GM19023 (cell line): ENCODE results near the gene LRRC3.
"Not testable (repeated sequence)": the region's sequence is repeated elsewhere in the genome, so short reads cannot be mapped to it uniquely, and the experiment has no call there.

ENCODE experiments used
- ATAC-seq: cut with Tn5 transposase; IDR thresholded peaks from one replicate; pipeline ENCODE4 v1.9.1; 2021; ENCODE audit warnings: mild to moderate bottlenecking, moderate library complexity; ENCODE audit not compliant: unreplicated experiment

The LRRC3 gene

DNA sequence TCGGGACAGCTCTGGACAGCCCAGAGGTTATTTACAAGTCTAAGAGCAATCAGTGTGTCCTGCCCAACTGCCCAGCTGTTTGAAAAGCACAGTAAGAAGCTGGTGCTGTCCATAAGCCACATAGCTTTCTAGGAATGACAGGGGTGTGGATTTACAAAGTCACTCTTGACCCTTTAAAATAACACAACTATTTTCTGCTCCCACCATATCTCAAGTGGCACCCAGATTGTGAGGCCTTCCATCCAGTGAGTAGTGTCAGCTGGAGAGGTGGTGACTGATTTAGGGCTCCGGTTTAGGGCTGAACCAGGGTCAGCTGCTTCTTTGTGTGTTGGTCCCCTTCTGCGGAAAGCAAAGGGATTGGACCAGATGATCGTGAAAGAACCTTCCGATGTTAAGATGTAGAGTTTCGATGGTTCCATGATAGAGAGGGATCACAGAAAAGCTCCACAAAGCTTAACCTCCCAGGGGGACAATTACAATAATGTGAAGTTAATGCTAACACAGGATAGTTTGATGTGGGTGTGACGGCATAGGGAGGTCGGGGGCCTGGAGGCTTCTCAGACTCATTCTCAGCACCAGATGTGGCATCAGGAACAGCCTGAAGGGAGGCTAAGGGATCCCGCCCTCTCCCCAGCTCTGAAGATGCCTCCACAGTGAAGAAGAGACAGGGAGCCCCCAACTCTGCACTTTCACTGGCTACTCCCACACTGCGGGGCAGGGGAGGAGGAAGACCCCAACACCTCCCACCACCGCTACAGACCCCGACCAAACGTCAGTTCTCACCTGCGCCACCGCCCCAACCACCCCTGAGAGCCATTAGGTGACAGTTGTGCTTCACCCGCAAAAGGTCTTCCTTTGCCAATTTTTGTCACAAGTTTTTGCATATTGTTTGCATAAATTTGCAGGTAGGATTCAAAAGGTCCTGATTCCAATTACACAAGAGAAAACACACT is 40.6 kb downstream of the LRRC3 start:
- ATAC-seq, result no peak

DNA sequence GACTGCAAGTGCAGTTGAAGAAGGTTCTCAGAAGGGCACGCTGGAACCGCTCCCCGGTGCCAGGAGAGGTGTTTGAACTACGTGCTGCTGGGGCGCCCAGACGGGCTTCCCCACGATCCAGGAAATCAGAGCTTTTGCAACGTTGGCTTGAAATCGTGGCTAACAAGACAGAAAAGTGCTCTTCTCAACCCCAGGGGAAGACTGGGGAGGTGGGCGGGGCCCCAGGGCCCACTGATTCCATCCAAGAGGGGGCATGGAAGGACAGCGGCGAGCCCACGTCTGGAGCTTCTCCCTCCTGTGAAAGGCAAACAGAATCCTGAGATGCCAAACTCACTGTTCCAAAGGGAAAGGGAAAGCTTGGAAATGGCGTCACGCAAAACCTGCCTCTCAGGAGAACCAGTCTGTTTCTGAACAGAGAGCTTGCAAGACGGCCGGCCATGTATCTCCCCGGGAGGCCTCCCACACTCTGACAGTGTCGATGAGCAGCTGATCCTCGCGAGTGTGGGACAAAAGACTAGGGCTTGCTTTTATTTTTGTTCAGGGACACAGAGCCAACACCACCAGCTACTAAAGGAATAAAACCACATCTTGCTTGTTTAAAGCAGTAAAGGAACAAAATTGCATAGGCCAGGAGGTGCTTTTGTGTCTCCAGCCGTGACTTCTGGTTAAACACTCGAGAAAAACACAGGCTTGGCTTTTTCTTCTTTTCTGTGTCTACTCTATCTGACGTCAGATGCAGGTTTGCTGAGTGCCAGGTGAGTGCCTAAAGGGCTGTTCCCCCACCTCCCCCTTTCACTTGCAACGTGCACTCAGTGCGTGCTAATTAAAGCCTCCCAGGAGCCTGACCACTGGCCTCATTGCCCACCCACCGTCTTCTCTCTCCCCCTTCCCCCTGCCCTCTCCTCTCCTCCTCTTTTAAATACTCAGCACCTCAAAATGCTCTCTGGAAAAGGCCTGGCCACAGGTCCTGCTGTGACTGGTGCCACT is 41.5 kb downstream of the LRRC3 start:
- ATAC-seq, result no peak

DNA sequence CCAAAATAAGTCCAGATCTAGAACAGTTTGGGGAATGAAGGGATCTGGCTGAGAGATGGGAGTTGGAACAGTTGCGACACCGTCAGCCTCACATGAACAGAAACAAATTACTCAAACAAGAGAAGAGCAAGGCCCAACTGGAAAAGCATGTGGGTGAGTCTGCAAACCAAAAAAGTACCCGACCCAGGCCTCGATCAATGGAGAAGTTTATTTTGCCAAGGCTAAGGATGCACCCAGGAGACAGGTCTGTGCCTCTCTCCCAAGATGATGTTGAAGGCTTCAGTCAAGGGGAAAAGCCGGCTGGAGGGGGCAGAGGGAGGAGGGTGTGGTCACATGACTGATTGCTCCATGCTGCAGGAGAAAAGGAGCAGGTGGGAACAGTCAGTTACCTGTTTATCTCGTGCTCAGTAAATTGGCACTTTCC is 42.4 kb downstream of the LRRC3 start:
- no peak for ATAC-seq

DNA sequence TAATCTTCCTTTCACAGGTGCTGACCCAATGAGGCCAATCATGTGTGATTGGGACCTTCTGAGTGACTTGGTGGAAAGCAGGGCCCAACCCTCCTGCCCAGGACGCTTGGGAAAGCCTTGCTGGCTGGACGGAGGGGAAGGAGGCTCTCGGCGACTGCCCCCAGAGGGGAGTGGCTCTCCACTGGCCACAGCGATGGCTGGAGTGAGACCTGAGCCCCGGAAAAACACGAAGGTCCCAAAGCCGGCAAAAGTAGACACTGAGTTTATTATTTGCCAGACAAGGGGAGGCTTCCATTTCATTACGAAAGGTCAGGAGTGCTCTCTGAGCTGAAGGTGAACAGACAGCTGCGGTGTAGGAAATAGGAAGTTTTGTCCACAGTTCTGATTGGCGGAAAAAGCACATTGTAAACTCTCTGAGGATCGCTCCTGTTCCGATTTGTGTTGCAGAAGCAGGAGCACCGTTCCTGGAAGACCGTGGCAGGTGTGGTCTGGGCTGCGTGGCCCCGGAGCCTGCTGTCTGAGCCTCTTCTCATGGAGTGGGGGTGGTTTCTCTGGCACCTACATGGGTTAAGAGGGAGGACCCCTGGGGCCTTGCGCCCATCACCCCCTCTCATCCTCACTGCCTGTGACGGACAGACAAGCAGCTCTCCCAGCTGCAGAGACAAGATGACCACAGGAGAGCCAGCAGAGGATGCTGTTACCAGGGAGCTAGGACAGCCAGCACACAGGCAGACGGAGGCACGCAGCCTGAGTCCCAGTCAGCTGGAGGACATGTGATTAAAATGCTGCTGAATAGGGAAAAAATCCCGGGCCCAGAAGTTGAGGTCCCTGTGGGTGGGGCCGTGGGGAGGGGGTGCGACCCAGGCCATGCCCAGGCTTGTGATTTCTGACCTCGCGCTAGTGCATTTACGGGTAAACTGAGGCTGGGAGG is 43.2 kb downstream of the LRRC3 start:
- ATAC-seq, result no peak

DNA sequence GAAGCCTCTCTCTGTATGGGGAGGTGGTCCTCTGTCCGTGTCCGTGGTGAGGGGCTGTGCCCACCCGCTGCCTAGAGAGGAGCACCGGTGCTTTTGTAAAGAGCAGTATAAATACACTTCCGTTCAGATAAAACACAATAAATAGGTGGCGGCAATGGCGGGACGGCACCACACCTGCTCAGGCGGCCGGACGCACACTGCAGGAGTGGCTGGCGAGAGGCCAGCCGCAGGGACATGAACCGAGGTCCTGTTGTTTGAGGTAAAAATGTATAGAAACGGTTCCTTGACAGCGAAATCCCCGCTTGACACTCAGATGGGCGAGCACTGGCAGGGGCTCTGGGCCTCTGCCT is 43.9 kb downstream of the LRRC3 start:
- no peak for ATAC-seq

DNA sequence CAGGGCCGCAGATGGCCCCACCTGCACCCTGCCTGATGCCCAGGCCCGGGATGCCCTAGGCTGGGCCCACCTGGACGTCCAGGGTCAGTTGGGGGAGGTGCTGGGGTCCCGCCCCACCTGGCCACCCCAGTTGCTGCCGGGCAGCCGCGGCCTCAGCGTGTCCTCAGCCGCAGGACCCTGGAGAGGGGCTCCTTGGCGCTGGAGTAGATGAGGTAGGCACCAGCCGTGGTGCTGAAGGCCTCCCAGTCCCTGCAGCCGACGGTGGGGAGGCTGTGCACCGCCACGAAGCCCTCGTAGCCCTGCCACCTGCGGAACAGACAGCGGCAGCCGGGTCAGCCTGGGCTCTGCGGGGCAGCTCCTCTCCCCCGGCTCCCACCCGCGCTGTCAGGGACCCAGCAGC is 44.3 kb downstream of the LRRC3 start:
- no peak for ATAC-seq

DNA sequence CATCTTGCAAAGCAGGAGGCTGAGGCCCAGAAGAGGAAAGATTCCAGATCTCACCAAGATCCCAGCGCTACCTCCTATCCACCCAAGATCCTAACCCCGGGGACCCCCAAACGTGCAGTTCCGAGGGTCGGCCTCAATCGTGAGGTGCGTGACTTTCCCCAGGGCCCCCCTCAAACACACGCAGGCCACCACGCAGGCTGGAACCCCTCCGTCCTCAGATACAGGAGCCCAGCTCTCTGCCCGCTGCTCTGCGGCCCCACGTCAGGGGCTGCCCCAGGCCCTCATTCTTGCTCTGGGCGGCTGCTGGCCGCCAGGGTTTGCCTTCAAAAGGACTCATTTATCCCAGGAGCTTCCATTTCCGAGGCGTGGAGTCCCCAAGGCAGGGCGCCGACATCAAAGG is 44.8 kb downstream of the LRRC3 start:
- no peak for ATAC-seq

DNA sequence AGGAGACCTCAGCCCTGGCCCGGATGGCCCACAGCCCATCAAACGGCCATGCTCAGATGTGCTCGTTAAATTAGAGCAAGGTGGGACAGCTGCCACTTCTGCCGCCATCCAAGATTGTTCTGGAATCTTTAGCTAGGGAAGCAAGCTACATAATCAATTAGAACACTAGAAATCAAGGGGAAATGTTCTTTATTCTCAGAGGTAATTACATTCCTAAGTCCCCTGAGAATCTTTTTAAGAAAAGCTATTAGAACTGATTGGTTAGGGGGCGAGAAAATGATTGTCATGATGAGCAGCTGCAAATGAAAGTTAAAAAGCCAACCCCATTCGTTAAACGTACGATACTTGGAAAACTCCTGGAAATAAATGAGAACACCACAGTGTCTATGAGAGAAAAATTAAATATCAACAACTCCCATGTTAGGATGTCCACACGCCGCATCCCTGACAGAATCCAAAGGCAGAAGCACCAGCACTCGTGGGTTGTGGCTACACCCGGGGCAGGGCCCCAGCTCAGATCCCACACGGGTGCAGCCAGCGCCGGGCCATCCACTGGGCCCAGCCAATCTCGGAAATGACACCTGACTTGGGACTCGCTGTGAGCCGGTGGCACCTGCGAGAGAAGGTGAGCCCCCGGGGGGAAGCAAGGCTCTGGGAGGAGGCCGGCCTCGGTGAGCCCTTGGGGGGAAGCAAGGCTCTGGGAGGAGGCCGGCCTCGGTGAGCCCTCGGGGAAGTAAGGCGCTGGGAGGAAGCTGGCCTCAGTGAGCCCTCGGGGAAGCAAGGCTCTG is 47.1 kb downstream of the LRRC3 start:
- ATAC-seq, result no peak

DNA sequence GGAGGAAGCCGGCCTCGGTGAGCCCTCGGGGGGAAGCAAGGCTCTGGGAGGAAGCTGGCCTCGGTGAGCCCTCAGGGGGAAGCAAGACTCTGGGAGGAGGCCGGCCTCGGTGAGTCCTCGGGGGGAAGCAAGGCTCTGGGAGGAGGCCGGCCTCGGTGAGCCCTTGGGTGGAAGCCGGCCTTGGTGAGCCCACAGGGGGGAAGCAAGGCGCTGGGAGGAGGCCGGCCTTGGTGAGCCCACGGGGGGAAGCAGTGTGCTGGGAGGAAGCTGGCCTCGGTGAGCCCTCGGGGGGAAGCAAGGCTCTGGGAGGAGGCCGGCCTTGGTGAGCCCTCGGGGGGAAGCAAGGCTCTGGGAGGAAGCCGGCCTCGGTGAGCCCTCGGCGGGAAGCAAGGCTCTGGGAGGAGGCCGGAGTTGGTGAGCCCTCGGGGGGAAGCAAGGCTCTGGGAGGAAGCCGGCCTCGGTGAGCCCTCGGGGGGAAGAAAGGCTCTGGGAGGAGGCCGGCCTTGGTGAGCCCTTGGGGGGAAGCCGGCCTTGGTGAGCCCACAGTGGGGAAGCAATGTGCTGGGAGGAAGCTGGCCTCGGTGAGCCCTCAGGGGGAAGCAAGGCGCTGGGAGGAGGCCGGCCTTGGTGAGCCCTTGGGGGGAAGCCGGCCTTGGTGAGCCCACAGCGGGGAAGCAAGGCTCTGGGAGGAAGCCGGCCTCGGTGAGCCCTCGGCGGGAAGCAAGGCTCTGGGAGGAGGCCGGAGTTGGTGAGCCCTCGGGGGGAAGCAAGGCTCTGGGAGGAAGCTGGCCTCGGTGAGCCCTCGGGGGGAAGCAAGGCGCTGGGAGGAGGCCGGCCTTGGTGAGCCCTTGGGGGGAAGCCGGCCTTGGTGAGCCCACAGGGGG is 47.9 kb downstream of the LRRC3 start:
- ATAC-seq, result not testable (repeated sequence)

DNA sequence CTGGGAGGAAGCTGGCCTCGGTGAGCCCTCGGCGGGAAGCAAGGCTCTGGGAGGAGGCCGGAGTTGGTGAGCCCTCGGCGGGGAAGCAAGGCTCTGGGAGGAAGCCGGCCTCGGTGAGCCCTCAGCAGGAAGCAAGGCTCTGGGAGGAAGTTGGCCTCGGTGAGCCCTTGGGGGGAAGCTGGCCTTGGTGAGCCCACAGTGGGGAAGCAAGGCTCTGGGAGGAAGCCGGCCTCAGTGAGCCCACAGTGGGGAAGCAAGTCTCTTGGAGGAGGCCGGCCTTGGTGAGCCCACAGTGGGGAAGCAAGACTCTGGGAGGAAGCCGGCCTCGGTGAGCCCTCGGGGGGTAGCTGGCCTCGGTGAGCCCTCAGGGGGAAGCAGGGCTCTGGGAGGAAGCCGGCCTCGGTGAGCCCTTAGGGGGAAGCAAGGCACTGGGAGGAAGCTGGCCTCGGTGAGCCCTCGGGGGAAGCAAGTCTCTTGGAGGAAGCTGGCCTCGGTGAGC is 48.6 kb downstream of the LRRC3 start:
- no peak for ATAC-seq

DNA sequence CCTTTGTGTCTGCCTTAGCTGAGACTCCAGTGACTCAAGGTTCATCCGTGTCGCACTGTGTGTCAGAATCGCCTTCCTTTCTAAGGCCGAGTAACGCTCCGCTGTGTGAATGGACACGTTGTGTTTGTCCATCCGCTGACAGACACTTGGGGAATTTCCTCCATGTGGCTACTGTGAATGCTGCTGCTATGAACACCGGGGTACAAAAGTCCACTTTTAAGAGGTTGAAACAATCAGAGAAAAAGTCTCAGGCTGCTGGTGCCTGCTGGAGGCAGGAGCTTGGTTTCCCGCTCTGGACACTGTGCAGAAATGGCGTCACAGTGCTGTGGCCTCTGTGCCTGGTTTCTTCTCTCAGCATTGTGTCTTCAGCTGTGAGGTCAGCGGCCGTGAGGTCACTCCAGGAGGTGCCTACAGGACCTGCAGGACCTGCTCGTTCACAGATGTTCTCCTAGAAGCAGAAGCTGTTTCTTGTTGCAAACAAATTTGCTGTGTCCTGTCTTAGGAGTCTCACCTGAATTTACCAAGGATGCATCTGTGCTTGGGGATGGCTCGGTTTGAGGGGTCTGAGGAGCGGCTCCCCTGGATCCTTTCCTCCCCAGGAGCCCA is 50.5 kb downstream of the LRRC3 start:
- ATAC-seq, result no peak

DNA sequence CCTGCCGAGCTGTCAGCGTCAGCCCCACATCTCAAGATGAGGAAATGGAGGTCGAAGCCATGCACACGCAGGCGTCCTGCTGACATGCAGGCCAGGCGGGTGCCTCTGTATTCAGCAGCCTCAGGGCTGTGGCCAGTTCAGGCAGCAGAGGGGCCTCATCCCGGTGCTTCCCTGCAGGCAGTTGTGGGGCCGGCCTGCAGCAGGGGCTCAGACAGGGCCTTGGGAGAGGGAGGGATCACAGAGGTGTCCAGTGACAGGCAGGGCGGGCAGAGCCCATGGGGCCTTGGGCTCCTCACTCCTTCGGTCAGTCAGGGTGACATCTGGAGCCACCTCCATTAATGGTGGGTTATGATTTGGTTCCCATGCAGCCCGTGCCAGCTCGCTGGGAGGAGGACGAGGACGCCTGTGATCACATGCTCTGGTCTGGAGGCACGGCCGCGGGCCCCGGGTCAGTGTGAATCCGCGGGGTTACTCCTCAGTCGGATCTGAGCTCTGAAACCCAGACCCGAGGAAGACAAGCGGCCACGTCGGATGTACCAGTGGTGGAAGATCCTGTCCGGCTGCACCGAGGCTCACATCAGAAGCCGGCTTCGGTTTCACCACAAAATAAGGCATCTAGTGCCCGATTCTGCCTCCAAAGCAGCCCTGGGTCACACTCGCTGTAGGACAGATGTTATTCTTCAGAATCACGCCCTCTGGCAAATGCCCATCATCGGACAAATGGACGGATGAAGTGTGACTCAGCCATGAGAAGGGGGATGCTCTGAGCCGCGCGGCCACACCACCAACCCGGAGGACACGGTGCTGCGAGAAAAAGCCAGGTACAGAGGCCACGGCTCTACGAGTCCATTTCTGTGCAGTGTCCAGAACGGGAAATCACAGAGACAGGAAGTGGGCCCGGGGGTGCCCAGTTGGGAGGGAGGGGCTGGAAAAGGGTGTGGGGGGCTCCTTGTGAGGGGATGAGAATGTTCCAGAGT is 51.3 kb downstream of the LRRC3 start:
- ATAC-seq, result no peak

DNA sequence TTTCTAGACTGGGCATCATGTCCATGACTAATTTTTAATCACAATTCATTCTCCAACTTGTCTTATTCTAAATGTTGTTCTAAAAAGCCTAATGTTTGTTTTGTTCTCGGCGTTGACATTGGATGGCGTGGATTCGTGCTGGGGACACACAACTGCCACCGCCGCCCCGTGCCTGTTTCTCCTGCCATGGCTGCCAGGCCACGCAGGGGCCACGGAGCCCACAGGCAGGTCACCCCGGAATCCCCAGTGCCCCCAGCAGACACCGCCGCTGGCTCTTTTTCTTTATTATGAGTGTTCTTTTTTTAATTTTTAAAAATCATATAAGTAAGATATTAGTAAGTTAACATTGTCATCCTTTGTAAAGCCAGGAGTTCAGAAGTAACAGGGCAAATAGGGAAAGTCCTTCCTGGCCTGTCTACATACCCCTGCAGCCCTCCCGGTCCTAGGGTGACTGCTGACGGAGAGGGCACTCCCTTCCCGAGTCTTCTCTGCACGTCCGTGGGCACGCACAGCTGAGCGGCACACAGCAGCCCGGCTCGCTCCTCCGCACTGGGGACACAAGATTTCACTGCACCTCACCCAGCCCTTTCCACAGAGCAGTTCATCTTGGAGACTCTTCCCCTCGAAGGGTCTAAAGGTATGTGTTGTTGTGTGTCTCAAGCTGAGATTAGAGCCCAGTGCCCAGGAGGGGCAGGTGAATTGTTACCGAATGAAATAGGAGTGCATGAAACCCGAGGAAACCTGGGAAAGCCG is 52.5 kb downstream of the LRRC3 start:
- no peak for ATAC-seq

DNA sequence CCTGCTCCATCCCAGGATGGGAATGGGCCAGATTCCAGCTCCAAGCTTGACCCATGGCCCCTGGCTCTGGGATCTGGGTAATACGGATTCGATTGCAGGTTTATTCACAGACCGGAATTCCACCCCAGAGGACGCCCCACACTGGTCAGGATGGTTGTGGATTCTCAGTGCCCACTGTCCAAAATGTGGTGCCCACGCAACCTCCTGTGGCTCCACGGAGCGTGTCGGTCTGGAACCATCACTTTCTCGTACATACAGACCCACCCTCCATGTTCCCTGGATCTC is 53.1 kb downstream of the LRRC3 start:
- no peak for ATAC-seq

DNA sequence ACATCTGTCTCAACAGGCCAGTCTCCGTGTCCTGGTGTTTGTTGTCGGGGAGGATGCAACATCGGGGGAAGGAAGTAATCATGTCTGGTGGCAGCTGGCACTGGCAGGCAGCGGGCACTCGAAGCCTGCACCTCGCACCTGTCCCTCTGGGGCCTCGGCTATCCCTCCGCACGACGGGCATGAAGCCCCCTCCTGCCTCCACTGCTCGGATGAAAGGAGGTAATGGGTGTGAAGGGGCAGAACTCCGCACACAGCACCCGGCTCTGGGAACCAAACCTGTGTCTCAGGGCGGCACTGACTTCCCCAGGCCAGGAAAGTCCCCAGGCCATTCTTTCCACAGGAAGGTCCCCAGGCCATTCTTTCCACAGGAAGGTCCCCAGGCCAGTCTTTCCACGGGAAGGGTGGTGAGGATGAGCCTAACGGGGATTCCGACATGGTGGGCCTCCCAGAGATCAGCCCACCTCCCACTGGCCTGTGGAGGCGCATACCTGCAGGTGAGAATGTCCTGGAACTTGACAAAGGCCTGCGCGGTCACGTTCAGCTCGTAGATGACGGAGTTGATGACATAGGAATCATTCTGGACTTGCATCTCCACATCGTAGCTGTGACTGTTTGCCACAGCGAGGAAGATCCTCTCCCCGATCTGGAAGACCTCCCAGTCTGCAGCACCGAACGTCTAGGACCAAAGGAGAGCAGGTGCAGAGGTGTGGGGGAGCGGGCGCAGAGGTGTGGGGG is 53.6 kb downstream of the LRRC3 start:
- no peak for ATAC-seq

DNA sequence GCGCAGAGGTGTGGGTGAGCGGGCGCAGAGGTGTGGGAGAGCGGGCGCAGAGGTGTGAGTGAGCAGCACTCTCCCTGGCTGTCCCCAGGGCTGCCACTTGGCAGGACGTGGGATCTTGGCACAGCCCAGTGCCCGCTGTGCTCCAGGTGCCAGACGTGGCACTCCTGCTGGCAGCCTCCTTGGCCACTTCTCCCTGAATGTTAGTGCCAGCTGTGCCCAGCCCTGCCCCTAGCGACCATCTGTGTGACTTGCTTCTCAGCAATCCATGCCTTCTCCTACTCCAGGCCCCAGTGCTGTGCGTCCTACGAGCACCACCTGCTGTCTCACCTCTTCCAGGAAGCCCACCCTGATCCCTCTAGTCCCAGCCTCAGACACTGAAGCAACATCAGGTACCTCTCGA is 54.2 kb downstream of the LRRC3 start:
- no peak for ATAC-seq
